ENCODE results near the gene FANCC.

Gene FANCC

GRCh38 chr9:95095641-95096355 lies 221.7 kb downstream of the FANCC start:
- DNase-seq = no peak

GRCh38 chr9:95094002-95094401 lies 223.5 kb downstream of the FANCC start:
- DNase-seq = no peak

- DNase-seq = no peak
Measured at GRCh38 chr9:95093586-95093985, 223.9 kb downstream of the FANCC start.

- no peak for DNase-seq
Measured at GRCh38 chr9:95092262-95093072, 225.0 kb downstream of the FANCC start.

GRCh38 chr9:95091601-95092261 lies 225.8 kb downstream of the FANCC start:
- DNase-seq = no peak

- DNase-seq = no peak
Measured at GRCh38 chr9:95090871-95091577, 226.5 kb downstream of the FANCC start.

- no peak for DNase-seq
Measured at GRCh38 chr9:95090023-95090791, 227.3 kb downstream of the FANCC start.

GRCh38 chr9:95089257-95090022 lies 228.1 kb downstream of the FANCC start:
- no peak for DNase-seq

GRCh38 chr9:95088421-95089161 lies 228.9 kb downstream of the FANCC start:
- no peak for DNase-seq

GRCh38 chr9:95087659-95088242 lies 229.8 kb downstream of the FANCC start:
- no peak for DNase-seq

- DNase-seq = no peak
Measured at GRCh38 chr9:95086564-95086955, 230.9 kb downstream of the FANCC start.

GRCh38 chr9:95085861-95086563 lies 231.5 kb downstream of the FANCC start:
- no peak for DNase-seq

- no peak for DNase-seq
Measured at GRCh38 chr9:95085036-95085770, 232.3 kb downstream of the FANCC start.

- no peak for DNase-seq
Measured at GRCh38 chr9:95084254-95084934, 233.1 kb downstream of the FANCC start.

GRCh38 chr9:95083086-95083768 lies 234.3 kb downstream of the FANCC start:
- no peak for DNase-seq

- no peak for DNase-seq
Measured at GRCh38 chr9:95082401-95083084, 235.0 kb downstream of the FANCC start.

GRCh38 chr9:95081998-95082397 lies 235.5 kb downstream of the FANCC start:
- DNase-seq = no peak

All from NCI-H526 treated with DMSO at 0.1 percent for 48 hours (cell line).